ENCODE results near the gene GOLGA3.
"Not testable (repeated sequence)": the region's sequence is repeated elsewhere in the genome, so short reads cannot be mapped to it uniquely, and the experiment has no call there.

DNA sequence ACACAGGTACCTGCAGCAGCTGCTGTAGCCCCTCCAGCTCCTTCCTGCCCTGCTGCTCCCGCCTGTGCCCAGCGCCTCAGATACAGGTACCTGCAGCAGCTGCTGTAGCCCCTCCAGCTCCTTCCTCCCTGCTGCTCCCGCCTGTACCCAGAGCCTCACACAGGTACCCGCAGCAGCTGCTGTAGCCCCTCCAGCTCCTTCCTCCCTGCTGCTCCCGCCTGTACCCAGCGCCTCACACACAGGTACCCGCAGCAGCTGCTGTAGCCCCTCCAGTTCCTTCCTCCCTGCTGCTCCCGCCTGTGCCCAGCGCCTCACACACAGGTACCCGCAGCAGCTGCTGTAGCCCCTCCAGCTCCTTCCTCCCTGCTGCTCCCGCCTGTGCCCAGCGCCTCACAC lies 52.4 kb downstream of the GOLGA3 start:
- TF ChIP-seq, protein P1, sequence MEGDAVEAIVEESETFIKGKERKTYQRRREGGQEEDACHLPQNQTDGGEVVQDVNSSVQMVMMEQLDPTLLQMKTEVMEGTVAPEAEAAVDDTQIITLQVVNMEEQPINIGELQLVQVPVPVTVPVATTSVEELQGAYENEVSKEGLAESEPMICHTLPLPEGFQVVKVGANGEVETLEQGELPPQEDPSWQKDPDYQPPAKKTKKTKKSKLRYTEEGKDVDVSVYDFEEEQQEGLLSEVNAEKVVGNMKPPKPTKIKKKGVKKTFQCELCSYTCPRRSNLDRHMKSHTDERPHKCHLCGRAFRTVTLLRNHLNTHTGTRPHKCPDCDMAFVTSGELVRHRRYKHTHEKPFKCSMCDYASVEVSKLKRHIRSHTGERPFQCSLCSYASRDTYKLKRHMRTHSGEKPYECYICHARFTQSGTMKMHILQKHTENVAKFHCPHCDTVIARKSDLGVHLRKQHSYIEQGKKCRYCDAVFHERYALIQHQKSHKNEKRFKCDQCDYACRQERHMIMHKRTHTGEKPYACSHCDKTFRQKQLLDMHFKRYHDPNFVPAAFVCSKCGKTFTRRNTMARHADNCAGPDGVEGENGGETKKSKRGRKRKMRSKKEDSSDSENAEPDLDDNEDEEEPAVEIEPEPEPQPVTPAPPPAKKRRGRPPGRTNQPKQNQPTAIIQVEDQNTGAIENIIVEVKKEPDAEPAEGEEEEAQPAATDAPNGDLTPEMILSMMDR (IDR thresholded peaks at IDR 0.05): not testable (repeated sequence)
- TF ChIP-seq EZH2 (IDR thresholded peaks at IDR 0.05; ENCODE audit: borderline replicate concordance, insufficient read depth, low read depth, low read length, poor library complexity, severe bottlenecking): not testable (repeated sequence)

All from B cell (primary cell).